NCI-H128 (cell line): Measurements from ENCODE around the gene B3GLCT.
A peak's percentile ranks its signal among the peaks of the same experiment; 100 is the strongest.
"Not testable (repeated sequence)": the region's sequence is repeated elsewhere in the genome, so short reads cannot be mapped to it uniquely, and the experiment has no call there.

Source experiments
- DNase-seq: peaks from one replicate; lab custom pipeline; 2025; ENCODE audit not compliant: unreplicated experiment; lab: John Stamatoyannopoulos, UW

B3GLCT gene

GRCh38 chr13:31339616-31340015, 139.8 kb downstream of the B3GLCT start:
- not testable (repeated sequence) for DNase-seq

GRCh38 chr13:31340848-31341247, 141.1 kb downstream of the B3GLCT start:
- not testable (repeated sequence) for DNase-seq

DNA sequence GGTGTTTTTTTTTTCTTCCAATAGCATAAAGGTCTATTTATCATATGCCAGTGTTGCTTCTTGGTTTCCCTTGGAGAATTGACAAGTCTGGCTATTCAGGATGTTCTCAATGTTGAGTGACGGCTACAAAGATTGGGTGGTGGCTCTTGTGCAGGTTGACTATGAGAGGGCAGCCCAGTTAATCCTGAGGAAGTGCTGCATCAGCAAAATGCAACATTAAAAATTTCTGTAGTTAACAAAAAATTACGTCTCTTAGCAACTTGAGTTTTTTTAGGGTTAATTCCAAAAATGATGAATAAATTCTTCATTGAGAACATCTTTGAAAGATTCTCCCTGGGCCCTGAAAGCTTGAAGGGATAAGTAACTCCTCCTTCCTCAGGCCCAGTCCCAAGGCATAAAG, 147.1 kb downstream of the B3GLCT start:
- no peak for DNase-seq

GRCh38 chr13:31349156-31349555, 149.4 kb downstream of the B3GLCT start:
- no peak for DNase-seq

DNA sequence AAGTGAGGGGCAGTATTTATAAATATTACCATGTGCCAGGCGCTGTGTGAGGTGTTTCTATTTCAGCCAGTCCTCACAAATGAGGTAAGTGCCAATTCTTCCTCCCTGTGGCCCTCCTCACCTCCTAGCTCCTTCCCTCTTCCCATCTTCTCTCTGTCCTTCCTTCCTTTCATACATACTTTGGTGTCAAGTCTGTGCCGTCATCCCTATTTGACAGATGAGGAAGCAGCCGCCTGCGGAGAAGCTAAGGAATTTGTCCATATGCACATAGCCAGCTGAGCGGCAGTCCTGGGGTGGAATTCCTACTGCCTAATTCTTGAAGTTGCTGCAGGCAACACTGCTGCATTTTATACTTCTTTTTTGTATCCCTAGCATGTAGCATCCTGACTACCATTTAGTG, 150.8 kb downstream of the B3GLCT start:
- DNase-seq = no peak

DNA sequence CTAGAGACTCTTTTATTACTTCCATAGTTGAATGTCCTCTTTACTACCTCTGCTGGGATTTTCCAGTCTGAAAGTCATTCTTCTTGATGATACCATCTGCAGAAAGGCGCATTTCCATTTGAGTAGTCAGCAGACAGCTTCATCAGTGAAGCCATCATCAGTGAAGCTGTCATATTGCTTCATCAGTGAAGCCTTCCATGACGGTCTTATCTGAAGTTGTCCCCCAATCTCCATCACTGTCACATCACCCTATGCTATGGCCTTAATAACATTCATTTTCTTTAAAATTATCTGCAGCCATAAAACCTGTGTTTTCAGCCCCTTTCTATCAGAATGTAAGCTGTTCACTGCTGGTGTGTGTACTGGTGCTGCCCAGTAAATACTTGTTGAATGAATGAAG, 151.6 kb downstream of the B3GLCT start:
- no peak for DNase-seq

GRCh38 chr13:31352467-31352866, 152.7 kb downstream of the B3GLCT start:
- no peak for DNase-seq

DNA sequence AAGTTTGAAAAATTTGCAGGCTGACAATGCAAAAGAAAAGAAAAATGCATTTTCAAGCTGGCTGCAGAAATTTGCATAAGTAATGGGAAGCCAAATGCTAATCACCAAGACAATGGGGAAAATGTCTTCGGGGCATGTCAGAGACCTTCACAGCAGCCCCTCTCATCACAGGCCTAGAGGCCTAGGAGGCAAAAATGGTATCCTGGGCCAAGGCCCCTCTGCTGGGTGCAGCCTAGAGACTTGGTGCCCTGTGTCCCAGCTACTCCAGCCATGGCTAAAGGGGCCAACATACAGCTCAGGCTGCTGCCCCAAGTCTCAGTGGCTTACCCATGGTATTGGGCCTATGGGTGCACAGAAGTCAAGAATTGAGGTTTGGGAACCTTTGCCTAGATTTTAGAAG, 155.2 kb downstream of the B3GLCT start:
- no peak for DNase-seq

GRCh38 chr13:31356991-31357390, 157.2 kb downstream of the B3GLCT start:
- DNase-seq = no peak

DNA sequence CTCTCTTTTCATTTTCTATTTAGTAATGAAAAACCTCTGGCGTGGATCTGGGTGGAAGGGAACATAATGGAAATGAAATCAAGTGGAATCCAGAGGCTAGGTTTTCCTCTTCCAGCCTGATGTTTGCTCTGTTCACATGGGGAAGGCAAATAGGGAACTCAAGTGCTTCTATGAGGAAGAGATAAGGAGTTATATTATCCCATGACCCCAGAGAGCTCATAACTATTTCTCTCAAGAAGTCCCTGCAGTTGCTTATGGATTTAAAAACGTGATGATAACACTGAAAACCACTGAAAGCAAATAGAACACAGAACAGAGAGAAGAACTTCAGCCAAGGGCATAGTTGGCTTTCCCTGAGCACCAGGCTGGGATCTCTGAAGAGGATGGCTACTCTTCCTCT, 157.8 kb downstream of the B3GLCT start:
- no peak for DNase-seq

DNA sequence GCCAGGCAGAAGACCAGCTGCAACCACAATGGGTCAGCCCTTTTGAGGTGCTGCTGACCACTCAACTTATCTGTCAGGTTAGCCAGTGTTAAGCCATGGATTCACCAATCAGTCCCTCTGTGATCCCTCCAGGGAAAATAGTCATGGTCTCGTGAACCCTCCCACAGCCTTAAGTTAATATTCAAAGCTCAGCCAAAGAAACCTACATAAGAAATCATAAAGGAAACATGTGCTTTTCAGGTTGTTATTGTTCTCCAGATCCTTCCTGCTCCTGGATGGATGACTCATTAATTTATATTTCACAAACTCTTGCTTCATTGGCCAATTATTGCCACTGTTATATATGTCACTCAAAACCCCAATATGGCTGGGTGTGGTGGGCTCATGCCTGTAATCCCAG, 161.9 kb downstream of the B3GLCT start:
- no peak for DNase-seq

DNA sequence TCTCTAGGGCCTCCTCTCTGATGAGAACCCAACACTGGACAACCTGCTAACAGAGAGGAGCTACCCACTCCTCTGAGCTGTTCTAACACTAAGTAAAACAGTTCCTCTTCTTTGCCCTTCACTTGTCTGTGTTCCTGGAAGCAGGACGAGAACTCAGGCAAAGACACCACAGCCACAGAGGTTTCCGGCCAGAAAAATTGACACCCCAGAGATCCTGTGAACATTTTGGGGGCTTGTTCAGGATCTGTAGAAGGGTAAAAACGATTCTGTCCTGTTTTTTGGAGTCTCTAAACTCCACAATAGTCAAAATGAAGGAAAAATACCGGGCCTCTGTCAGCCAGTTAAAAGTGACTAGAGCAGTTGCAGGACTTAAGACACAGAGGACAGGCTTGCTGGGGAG, 165.9 kb downstream of the B3GLCT start:
- no peak for DNase-seq

GRCh38 chr13:31367410-31367809, 167.6 kb downstream of the B3GLCT start:
- DNase-seq = no peak

DNA sequence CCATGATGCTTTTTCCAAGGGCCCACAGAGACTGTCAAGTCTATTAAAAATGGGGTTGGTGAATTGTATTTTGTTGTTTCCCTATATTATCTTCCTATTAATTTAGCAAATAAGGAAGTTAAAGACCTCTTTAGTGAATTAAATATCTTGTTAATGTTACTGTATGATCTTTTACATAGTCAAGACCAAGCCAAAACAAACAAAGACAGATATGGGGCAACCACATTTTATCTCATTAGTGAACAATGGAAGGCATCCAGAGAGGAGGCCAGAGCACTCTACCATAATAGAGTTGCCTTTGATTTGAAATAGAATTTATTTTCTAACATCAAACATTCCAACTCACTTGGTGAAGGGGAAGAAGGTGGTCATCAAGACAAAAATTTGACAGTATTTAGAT, 169.4 kb downstream of the B3GLCT start:
- DNase-seq = no peak

DNA sequence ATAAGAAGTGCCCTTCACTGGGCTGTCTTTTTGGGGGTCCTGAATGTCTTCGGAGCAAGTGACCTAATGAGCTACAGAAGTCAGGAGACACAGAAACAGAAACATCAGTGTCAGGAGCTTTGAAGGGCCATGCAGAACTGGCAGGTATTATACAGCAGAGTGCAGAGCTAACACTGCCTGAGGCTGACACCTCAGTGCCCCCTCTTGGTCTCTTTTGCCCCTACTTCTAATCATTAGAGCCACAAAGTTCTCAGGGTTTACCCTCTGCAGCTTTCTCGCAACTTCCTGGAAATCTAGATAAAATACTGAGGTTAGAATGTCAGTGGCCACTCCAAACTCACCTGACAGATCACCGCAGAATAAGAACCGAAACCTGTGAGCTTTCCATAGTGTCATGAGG, 172.7 kb downstream of the B3GLCT start:
- DNase-seq = no peak

GRCh38 chr13:31374682-31375081, 174.9 kb downstream of the B3GLCT start:
- no peak for DNase-seq

DNA sequence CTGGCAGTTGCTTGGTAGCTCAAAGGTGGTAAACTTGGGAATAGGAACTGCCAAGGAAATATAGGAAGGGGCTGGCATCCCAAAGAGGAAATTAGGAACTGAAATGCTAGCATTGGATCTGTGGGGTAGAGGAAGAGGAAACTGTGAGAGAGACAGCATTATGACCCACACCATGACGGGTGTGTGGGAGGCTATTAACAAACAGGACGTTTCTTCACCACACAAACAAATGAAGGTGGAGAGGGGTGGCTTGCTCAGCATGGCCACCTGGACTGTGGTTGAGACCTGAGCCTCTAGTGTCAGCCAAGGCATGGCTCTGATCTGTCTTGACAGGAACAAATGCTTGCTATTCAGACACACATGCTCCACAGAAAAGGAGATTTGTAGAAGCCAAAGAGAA, 178.2 kb downstream of the B3GLCT start:
- no peak for DNase-seq

DNA sequence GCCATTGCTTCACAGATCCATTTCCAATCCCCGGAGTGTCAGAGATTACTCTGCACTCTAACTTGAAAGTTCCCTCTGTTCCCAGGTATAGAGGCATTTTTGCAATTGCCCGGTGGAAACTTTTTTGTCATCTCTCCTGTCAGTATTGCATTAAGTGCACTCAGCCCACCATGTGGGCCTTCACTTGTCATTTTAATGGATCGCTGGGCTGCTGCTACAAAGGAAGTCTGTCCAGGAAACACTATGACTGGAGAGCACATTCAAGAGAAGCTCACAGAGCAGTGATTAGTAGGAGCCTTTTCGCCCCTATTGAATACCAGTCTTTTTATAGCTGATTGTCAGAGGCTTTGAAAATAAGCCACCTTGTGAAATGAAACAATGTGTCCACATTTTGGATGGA, 180.9 kb downstream of the B3GLCT start:
- peak; percentile 34 for DNase-seq
